ENCODE data around the gene GPHN.

GRCh38 chr14:66900719-66901118 is 392.8 kb downstream of the GPHN start:
- TF ChIP-seq FOS (IDR thresholded peaks at IDR 0.05; ENCODE audit: borderline replicate concordance, extremely low read depth, insufficient read length): no peak
- TF ChIP-seq RAD21 (IDR thresholded peaks at IDR 0.05; ENCODE audit: insufficient read depth, low read depth, low read length): no peak
- no peak for TF ChIP-seq JUNB (IDR thresholded peaks at IDR 0.05)
- TF ChIP-seq CTCF (IDR thresholded peaks at IDR 0.05 in 2 of 3, conservative IDR thresholded peaks at IDR 0.05 in 1 of 3; ENCODE audit: control insufficient read depth in 2 of 3, extremely low read depth in 1 of 3, insufficient read depth in 1 of 3, low read depth in 3 of 3, low read length in 3 of 3): no peak
- TF ChIP-seq POLR2AphosphoS5 (IDR thresholded peaks at IDR 0.05; ENCODE audit: low read length): no peak
- TF ChIP-seq MXI1 (IDR thresholded peaks at IDR 0.05; ENCODE audit: low read depth, low read length): no peak
- no peak for TF ChIP-seq BCL3 (IDR thresholded peaks at IDR 0.05; ENCODE audit: borderline replicate concordance, insufficient read depth, low read depth, low read length, poor library complexity, severe bottlenecking)
- no peak for TF ChIP-seq ZNF24 (IDR thresholded peaks at IDR 0.05)
- no peak for TF ChIP-seq EZH2 (IDR thresholded peaks at IDR 0.05; ENCODE audit: borderline replicate concordance, control insufficient read depth, low read depth, low read length)
- no peak for TF ChIP-seq POLR2A (IDR thresholded peaks at IDR 0.05; ENCODE audit: low read depth, low read length)
- no peak for TF ChIP-seq ZBTB33 (IDR thresholded peaks at IDR 0.05)
